ENCODE results near the gene NAXD. TPM values are rescaled to one million over a fixed set of nuclear protein-coding genes. Genes with fewer than 3 reads are reported as not detected.

NAXD gene
- total RNA-seq, 1 donor = 9.8 TPM

DNA sequence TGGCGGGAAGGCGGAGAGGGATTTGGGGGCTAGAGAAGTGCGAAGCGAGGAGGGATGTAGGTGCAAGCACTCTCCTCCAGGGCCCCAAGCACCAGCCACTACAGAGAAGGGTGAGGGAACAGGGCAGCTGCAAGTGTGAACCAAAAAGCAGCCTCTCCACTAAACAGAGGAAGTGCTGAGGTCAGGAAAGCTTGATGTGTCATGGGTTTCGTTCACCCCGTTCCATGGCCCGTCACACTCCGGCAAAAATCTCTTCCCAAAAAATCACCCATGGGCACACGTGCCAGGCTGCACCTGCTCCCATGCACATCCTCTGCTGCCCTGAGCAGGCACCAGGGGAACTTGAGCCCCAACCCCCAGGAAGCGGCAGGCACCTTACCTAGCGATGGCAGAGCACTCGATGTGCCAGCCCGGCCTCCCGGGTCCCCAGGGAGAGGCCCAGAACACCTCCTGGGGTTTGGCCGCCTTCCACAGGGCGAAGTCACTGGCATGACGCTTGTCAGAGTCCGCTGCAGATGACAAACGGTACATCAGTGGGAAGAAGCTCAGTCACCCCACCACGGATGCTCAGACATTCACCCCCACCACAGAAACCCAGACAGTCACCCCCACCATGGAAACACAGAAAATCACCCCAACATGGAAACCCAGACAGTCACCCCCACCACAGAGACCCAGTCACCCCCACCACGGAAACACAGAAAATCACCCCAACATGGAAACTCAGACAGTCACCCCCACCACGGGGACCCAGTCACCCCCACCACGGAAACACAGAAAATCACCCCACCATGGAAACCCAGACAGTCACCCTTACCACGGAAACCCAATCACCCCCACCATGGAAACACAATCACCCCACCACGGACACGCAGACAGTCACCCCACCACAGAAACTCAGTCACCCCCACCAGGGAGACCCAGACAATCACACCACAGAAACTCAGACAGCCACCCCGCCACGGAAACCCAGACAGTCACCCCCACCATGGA is 61.5 kb downstream of the NAXD start:
- Histone ChIP-seq H3K4me3 (ENCODE audit: low read length) (no peak overlapping the region), H3K4me1 (ENCODE audit: insufficient read depth, low read length) (peaks cover 18% of the 10 kb centered on the region), H3K9me3 (ENCODE audit: low read depth, low read length) (no peaks in the 10 kb centered on the region), H3K27me3 (ENCODE audit: insufficient read depth, low read length) (no peaks in the 10 kb centered on the region)

DNA sequence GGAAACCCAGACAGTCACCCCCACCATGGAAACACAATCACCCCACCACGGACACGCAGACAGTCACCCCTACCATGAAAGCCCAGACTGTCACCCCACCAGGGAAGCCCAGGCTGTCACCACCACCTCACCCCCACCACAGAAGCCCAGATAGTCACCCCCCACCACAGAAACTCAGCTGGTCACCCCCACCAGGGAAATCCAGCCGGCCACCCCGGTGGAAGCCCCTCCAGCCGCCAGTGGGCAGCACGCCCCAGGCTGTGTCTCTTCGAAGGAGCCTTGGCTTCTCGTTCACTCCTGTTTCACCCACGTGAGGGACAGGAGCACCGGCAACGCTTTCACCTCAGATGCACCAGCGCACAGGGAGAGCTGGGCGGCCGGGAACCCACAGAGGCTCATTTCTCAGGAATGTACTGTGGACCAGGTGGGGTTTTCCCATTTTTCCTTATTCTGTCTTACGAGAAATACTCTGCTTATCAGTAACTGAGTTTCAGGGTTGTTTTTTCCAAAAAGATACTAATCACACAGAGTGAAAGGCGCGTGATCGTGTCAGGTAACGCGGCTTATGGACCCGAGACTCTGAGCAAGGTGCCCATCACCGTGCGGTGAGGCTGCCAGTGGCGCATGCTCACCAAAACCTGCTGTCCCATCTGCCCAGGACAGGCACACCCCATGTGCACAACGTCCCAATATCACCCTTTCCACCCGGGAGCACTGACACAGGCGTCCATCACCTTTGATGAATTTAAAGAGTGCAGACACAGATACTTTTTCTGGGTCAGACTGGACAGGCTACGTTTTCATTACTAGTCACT is 62.6 kb downstream of the NAXD start:
- Histone ChIP-seq H3K4me3 (ENCODE audit: low read length) (no peak overlapping the region), H3K4me1 (ENCODE audit: insufficient read depth, low read length) (peaks cover 18% of the 10 kb centered on the region), H3K9me3 (ENCODE audit: low read depth, low read length) (no peaks in the 10 kb centered on the region), H3K27me3 (ENCODE audit: insufficient read depth, low read length) (no peaks in the 10 kb centered on the region)

DNA sequence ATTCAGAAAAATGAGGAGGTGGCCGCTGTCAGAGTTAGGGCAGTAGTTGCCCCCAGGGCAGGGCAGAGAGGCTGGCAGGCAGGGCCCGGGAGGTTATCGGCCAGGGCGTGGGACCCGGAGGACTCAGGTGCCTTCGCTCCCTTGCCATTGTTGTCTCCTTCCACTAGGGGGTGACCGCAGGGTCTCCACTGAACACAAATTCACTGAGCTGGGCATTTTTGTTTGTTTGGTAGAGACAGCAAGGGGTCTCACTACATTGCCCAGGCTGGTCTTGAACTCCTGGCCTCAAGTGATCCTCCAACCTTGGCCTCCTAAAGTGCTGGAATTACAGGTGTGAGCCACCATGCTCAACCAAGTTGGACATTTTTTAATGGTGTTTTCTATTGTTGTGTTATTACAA is 65.5 kb downstream of the NAXD start:
- Histone ChIP-seq H3K4me3 (ENCODE audit: low read length) (no peak overlapping the region), H3K4me1 (ENCODE audit: insufficient read depth, low read length) (peaks cover 14% of the 10 kb centered on the region)

DNA sequence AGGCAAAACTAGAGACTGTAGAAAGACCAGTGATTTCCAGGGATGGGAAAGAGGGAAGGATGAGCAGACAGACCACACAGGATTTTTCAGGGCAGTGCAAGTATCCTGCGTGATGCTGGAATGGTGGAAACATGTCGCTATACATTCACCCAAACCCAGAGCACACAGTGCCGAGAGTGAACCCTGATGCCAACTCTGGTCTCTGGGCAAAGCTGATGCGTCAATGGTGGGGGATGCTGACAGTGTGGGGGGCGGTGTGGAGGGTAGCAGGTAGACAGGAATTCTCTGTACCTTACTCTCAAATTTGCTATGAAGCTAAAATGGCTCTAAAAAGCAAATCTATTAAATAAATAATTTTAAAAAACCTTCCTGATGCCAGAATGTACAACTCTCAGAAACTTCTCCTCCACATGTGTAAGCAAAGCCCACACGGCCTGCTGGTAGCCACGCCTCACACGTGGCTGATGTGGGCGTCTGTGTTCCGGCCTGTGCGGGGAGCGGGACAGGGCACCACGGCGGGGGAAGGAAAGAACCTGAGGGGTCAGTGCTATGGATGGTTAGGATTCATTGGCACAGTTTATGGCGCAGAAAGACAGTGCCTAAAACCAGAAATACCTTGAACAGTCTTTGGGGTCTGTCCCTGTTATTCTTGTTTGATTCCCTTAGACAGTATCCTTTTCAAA is 66.7 kb downstream of the NAXD start:
- Histone ChIP-seq H3K27me3 (ENCODE audit: insufficient read depth, low read length) (no peaks in the 10 kb centered on the region), H3K4me3 (ENCODE audit: low read length) (no peak overlapping the region), H3K4me1 (ENCODE audit: insufficient read depth, low read length) (peaks cover 2% of the 10 kb centered on the region), H3K9me3 (ENCODE audit: low read depth, low read length) (no peaks in the 10 kb centered on the region)

More for the DNA sequence above, 65.5 kb downstream of the NAXD start:
- Histone ChIP-seq H3K9me3 (ENCODE audit: low read depth, low read length) (no peaks in the 10 kb centered on the region), H3K27me3 (ENCODE audit: insufficient read depth, low read length) (no peaks in the 10 kb centered on the region)

DNA sequence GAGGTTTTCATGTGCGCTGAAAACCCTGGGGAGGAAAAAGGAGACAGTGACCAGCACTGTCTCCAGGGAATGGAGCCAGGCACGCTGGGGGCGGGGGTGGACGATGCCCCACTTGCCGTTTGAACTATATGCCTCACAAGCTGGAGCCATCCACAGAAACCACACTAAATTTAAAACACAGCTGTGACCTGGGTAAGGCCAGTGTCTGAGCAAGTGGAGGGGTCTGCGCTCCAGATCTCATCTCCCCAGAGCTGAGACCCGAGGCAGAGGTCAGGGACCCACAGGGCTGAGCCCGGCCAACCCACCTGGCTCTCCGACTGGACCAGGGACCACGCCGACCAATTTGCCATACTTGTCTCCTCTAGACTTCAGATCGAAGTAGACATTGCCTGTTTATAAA is 67.4 kb downstream of the NAXD start:
- Histone ChIP-seq H3K4me3 (ENCODE audit: low read length) (no peak overlapping the region), H3K27me3 (ENCODE audit: insufficient read depth, low read length) (no peaks in the 10 kb centered on the region), H3K9me3 (ENCODE audit: low read depth, low read length) (no peaks in the 10 kb centered on the region), H3K4me1 (ENCODE audit: insufficient read depth, low read length) (no peaks in the 10 kb centered on the region)

DNA sequence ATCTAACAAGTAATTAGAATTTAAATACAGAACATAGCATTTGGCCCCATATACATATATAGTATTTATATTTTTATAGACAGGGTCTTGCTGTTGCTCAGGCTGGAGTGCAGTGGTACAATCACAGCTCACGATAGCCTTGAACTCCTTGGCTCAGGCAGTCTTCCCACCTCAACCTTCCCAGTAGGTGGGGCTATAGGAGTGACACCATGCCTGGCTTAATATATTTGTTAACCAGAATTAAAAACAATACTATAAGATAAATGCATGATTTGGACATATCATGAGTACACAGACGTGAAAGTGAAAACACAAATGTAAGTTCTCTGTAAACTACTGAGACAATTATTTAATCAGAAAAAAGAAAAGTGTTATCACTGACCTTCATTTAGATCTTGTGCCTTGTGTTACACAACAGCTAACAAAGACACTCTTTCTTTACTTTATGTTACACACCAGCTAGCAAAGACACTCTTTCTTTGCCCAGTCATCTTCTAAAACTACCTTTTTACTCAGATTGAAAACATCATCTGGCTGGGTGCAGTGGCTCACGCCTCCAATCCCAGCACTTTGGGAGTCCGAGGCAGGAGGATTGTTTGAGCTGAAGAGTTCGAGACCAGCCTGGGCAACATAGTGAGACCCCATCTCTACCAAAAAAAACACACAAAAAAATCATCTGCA is 68.0 kb downstream of the NAXD start:
- Histone ChIP-seq H3K9me3 (ENCODE audit: low read depth, low read length) (no peaks in the 10 kb centered on the region), H3K4me1 (ENCODE audit: insufficient read depth, low read length) (no peaks in the 10 kb centered on the region), H3K4me3 (ENCODE audit: low read length) (no peak overlapping the region), H3K27me3 (ENCODE audit: insufficient read depth, low read length) (no peaks in the 10 kb centered on the region)

DNA sequence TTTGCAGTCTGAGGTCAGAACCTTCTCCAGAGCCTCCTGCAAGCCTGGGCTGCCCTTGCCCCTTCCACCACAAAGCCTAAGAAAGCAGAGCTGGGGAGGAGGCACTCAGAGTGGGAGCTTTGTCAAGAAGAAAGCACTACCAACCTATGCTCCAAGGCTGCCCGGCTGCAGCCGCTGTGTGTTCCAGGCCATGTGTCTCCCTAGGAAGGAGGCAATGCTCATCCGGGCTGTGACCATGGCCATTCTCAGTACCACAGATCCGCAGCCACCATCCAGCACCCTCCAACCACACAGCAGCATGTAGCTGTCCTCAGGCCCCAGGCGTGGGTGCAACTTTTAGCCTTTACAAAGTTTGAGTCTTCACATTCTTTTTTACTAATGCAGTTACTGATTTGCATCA is 68.6 kb downstream of the NAXD start:
- Histone ChIP-seq H3K27me3 (ENCODE audit: insufficient read depth, low read length) (no peaks in the 10 kb centered on the region), H3K4me1 (ENCODE audit: insufficient read depth, low read length) (no peaks in the 10 kb centered on the region), H3K9me3 (ENCODE audit: low read depth, low read length) (no peaks in the 10 kb centered on the region), H3K4me3 (ENCODE audit: low read length) (no peak overlapping the region)

DNA sequence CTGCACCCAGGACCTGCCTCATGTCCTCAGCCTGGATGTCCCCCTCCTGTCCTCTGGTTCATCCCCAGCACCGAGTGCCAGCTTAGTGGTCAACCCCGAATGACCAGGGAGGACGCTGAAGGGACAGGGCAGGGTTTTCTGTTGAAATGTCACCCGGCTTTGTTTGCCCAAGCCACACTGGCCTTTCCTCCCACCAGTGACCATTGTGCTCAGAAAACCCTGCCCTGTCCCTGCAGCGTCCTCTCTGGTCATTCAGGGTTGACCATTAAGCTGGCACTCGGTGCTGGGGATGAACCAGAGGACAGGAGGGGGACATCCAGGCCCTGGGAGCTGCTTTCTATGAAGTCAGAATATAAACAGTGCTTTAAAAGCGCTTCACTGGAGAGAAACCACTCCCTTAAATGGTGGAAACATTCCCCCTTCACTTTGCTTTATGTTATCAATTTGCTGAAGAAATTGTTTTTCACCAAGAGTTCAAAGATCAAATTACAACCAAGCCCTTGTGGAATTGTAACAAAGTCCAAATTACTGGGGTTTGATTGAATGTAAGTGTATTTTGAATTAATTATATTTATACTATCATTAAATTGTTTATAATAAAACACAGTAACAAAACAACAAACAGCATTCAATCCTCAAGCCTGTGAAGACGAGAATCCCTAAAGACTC is 69.2 kb downstream of the NAXD start:
- H3K9me3 ChIP-seq (ENCODE audit: low read depth, low read length) = no peaks in the 10 kb centered on the region
- no peaks in the 10 kb centered on the region for H3K4me1 ChIP-seq (ENCODE audit: insufficient read depth, low read length)
- no peaks in the 10 kb centered on the region for H3K27me3 ChIP-seq (ENCODE audit: insufficient read depth, low read length)
- H3K4me3 ChIP-seq (ENCODE audit: low read length) = no peak overlapping the region

DNA sequence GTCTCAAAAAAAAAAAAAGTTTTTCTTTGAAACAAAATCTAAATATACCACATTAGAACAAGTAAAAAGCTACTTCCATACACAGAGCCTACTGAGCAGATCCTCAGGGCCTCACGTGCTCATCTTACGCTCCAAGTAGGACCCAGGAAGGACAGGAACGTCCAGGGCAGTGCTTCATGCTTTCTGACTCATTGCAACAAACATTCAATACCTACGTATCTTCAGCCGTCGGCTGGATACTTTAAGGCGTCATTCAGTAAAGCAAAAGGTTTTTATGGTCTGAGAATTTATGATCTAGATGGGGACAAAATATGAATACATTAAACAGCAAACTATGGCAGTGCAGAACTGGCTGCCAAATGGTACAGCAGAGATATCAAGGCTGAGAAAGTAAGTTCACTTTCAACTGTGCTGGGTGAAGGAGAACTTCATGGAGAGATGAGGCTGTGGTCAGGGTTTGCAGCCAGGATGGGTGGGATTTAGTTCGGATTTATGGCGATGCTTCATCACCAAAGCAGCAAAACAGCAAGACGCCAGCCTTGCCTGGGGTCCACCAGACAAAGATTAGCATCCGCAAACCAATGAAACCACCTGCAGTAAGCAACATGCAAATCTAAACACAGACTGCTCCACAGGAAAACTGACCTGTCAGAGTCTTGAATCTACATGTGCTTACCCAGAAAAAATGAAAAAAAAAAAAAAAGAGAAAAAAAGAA is 70.1 kb downstream of the NAXD start:
- Histone ChIP-seq H3K9me3 (ENCODE audit: low read depth, low read length) (no peaks in the 10 kb centered on the region), H3K4me1 (ENCODE audit: insufficient read depth, low read length) (no peaks in the 10 kb centered on the region), H3K27me3 (ENCODE audit: insufficient read depth, low read length) (no peaks in the 10 kb centered on the region), H3K4me3 (ENCODE audit: low read length) (no peak overlapping the region)

- H3K9me3 ChIP-seq (ENCODE audit: low read depth, low read length) = no peaks in the 10 kb centered on the region
- H3K4me3 ChIP-seq (ENCODE audit: low read length) = no peak overlapping the region
- no peaks in the 10 kb centered on the region for H3K27me3 ChIP-seq (ENCODE audit: insufficient read depth, low read length)
- no peaks in the 10 kb centered on the region for H3K4me1 ChIP-seq (ENCODE audit: insufficient read depth, low read length)
Measured at GRCh38 chr13:110687736-110688135, 72.4 kb downstream of the NAXD start.

DNA sequence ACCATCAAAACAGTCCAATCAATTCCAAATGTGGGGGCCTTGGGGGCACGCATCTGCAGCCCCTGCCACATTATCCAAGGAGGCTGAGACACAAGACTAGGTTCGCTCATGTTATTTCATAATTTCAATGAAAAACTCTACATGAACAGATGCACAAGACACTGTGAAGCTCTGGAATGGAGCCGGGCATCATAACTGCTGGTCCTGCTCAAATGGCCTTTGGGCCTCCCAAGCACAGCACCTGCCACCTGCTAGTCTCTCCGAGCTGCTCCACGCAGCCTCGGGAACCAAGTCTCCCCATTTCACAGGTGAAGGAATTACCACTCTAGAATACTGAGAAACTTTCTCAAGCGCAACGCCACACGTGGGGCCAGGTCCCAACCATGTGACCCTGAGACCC is 73.7 kb downstream of the NAXD start:
- no peaks in the 10 kb centered on the region for H3K9me3 ChIP-seq (ENCODE audit: low read depth, low read length)

More for the DNA sequence above, 73.7 kb downstream of the NAXD start:
- H3K27me3 ChIP-seq (ENCODE audit: insufficient read depth, low read length) = no peaks in the 10 kb centered on the region
- no peaks in the 10 kb centered on the region for H3K4me1 ChIP-seq (ENCODE audit: insufficient read depth, low read length)
- no peak overlapping the region for H3K4me3 ChIP-seq (ENCODE audit: low read length)

Data from mononuclear cell (primary cell).